Measurements from ENCODE around the gene PERM1. TPM values are rescaled to one million over a fixed set of nuclear protein-coding genes. Genes with fewer than 3 reads are reported as not detected.

Gene PERM1
- total and polyA plus RNA-seq, 9 of the 15 experiments (the other 6 are each of a cell fraction or from before 2014, with no cell fraction given) = not detected

DNA sequence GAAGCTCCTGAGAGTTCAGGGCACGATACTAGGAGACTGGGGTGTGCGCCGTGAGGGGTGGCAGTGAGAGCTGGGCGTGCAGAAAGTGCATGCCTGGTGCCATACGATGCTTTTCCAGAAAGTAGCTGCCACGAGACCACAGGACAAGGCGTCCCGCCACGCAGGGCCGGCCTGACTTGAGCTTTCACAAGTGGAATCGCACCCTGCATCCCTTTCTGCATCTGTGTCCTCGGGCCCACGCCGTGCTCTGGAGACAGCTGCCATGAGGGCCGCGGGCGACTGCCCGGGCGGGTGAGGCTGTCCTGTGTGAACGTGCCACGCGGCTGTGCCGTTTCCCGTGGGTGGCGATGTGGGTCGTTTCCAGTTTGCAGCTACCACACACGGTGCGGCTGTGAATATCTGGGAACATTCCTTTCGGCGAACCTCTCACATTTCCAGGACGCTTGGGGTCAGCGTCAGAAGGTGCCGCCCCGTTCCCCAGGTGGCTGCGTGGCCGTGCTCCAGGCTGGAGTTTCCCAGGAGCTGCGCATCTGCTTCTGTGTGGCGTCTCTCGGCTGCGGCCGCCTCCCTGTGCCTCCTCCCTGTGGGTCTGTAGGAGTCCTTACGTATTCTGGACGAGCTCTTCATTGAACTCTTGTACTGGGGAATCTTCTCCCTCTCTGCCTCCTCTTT lies 1.0 kb upstream of the PERM1 start (continued):
- TF ChIP-seq, protein P1, sequence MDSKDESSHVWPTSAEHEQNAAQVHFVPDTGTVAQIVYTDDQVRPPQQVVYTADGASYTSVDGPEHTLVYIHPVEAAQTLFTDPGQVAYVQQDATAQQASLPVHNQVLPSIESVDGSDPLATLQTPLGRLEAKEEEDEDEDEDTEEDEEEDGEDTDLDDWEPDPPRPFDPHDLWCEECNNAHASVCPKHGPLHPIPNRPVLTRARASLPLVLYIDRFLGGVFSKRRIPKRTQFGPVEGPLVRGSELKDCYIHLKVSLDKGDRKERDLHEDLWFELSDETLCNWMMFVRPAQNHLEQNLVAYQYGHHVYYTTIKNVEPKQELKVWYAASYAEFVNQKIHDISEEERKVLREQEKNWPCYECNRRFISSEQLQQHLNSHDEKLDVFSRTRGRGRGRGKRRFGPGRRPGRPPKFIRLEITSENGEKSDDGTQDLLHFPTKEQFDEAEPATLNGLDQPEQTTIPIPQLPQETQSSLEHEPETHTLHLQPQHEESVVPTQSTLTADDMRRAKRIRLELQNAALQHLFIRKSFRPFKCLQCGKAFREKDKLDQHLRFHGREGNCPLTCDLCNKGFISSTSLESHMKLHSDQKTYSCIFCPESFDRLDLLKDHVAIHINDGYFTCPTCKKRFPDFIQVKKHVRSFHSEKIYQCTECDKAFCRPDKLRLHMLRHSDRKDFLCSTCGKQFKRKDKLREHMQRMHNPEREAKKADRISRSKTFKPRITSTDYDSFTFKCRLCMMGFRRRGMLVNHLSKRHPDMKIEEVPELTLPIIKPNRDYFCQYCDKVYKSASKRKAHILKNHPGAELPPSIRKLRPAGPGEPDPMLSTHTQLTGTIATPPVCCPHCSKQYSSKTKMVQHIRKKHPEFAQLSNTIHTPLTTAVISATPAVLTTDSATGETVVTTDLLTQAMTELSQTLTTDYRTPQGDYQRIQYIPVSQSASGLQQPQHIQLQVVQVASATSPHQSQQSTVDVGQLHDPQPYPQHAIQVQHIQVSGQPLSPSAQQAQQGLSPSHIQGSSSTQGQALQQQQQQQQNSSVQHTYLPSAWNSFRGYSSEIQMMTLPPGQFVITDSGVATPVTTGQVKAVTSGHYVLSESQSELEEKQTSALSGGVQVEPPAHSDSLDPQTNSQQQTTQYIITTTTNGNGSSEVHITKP (IDR thresholded peaks at IDR 0.05; ENCODE audit: partially characterized antibody) = no peak
- TF ChIP-seq ERF (CRISPR knock-in tag; IDR thresholded peaks at IDR 0.05) (no peak), NRF1 (conservative IDR thresholded peaks at IDR 0.05 in 1 of 2, IDR thresholded peaks at IDR 0.05 in 1 of 2) (peak in 1 of 2 experiments; percentile 51; a peak in 3 of 4 replicates), RBM17 (IDR thresholded peaks at IDR 0.05; ENCODE audit: borderline replicate concordance, low read depth, low read length) (no peak), ILK (tag; IDR thresholded peaks at IDR 0.05; ENCODE audit: borderline replicate concordance, low read depth) (no peak), ILF3 (IDR thresholded peaks at IDR 0.05; ENCODE audit: borderline replicate concordance) (no peak)
- TF ChIP-seq, protein P2, sequence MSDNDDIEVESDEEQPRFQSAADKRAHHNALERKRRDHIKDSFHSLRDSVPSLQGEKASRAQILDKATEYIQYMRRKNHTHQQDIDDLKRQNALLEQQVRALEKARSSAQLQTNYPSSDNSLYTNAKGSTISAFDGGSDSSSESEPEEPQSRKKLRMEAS (CRISPR knock-in tag; IDR thresholded peaks at IDR 0.05) = 0 out of 2 replicates have a peak, but pooled peaks have one; percentile 14

Data from K562 (cell line).